Measurements from ENCODE around the gene MIS18BP1.

Gene MIS18BP1

DNA sequence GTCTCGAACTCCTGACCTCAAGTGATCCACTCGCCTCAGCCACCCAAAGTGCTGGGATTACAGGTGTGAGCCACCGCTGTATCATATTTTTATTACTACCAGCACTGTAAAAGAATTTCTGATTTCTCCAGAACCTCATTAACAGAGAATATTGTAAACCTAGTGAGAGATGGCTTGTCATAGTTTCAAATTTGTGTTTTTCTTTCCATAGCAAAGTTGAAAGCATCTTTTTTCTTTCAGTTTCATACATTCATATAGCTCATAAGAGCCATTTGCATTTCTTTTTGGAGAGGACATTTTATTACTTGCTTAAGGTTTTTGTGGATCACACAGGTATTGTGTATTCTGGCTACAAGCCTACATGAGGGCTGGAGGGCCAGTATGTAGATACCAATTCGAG, 58.0 kb downstream of the MIS18BP1 start:
- no peaks in the 10 kb centered on the region for H3K27me3 ChIP-seq (ENCODE audit: control insufficient read depth, insufficient read depth, low read length)
- no peak overlapping the region for H2AFZ ChIP-seq
- no peak overlapping the region for H3K9ac ChIP-seq
- no peaks in the 10 kb centered on the region for H3K9me3 ChIP-seq (ENCODE audit: control insufficient read depth, low read length)
- H3K4me2 ChIP-seq (ENCODE audit: low read length): no peak overlapping the region
- no peaks in the 10 kb centered on the region for H3K79me2 ChIP-seq
- H3K27ac ChIP-seq: no peak overlapping the region
- H3K36me3 ChIP-seq (ENCODE audit: control insufficient read depth, insufficient read depth, low read length): no peaks in the 10 kb centered on the region
- TF ChIP-seq, protein P1, sequence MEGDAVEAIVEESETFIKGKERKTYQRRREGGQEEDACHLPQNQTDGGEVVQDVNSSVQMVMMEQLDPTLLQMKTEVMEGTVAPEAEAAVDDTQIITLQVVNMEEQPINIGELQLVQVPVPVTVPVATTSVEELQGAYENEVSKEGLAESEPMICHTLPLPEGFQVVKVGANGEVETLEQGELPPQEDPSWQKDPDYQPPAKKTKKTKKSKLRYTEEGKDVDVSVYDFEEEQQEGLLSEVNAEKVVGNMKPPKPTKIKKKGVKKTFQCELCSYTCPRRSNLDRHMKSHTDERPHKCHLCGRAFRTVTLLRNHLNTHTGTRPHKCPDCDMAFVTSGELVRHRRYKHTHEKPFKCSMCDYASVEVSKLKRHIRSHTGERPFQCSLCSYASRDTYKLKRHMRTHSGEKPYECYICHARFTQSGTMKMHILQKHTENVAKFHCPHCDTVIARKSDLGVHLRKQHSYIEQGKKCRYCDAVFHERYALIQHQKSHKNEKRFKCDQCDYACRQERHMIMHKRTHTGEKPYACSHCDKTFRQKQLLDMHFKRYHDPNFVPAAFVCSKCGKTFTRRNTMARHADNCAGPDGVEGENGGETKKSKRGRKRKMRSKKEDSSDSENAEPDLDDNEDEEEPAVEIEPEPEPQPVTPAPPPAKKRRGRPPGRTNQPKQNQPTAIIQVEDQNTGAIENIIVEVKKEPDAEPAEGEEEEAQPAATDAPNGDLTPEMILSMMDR (IDR thresholded peaks at IDR 0.05): no peak
- no peak overlapping the region for H3K4me3 ChIP-seq (ENCODE audit: low read depth, low read length)
- no peaks in the 10 kb centered on the region for H3K4me1 ChIP-seq

DNA sequence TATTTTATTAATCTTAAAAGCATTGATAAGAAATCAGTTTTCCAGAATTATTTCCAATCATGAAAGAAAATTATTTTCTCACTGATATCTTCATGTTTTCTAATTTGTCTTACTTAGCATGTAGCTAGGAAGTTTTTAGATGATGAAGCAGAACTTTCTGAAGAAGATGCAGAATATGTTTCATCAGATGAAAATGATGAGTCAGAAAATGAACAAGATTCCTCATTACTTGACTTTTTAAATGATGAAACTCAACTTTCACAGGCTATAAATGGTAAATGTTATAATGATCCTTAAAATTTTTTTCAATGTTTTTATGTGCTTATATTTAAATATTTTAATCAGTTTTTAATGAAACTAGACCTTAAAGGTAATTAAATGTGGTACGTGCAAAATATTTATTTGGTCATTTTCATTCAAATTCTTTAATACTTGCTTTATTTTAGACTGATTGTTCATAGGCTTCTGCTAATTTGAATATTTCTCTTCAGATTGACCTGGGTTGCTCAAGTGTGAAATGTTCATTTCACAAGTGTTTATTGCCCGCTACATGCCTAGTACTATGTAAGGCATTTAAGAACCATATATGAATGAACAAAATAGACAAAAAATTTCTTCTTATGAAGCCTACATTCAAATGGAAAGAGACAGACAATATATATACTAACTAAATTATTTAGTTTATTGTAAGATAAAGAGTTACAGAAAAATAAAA, 67.7 kb downstream of the MIS18BP1 start:
- no peak overlapping the region for H3K4me3 ChIP-seq (ENCODE audit: low read depth, low read length)
- no peaks in the 10 kb centered on the region for H3K27me3 ChIP-seq (ENCODE audit: control insufficient read depth, insufficient read depth, low read length)
- H3K4me1 ChIP-seq: no peaks in the 10 kb centered on the region
- H3K36me3 ChIP-seq (ENCODE audit: control insufficient read depth, insufficient read depth, low read length): no peaks in the 10 kb centered on the region
- H2AFZ ChIP-seq: no peak overlapping the region
- TF ChIP-seq, protein P1 (IDR thresholded peaks at IDR 0.05): no peak
- no peaks in the 10 kb centered on the region for H3K79me2 ChIP-seq
- H3K27ac ChIP-seq: no peak overlapping the region
- H3K9ac ChIP-seq: no peak overlapping the region
- H3K4me2 ChIP-seq (ENCODE audit: low read length): no peak overlapping the region
- no peaks in the 10 kb centered on the region for H3K9me3 ChIP-seq (ENCODE audit: control insufficient read depth, low read length)

DNA sequence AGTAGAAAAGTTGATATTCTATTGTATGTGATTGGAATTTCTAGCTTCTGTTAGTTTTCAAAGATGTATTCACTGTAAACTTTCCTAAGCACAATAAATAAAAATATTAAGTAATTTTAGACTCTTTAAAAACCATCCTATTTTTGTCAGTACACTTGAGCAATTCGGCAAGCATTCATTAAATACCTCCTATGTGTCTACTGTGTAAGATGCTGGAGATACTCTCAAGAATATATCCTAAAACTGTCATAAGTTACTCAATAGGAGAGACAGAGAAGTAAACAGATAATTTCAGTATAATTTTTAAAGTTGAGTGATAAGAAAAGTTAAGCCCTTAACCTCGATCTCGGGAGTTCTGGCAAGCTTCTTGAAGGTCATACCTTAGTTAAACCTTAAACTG, 71.2 kb downstream of the MIS18BP1 start:
- Histone ChIP-seq H3K4me3 (ENCODE audit: low read depth, low read length) (no peak overlapping the region), H3K9me3 (ENCODE audit: control insufficient read depth, low read length) (no peaks in the 10 kb centered on the region), H3K36me3 (ENCODE audit: control insufficient read depth, insufficient read depth, low read length) (no peaks in the 10 kb centered on the region), H3K9ac (no peak overlapping the region), H3K27me3 (ENCODE audit: control insufficient read depth, insufficient read depth, low read length) (no peaks in the 10 kb centered on the region), H3K4me1 (no peaks in the 10 kb centered on the region), H3K27ac (no peak overlapping the region), H2AFZ (no peak overlapping the region), H3K79me2 (no peaks in the 10 kb centered on the region), H3K4me2 (ENCODE audit: low read length) (no peak overlapping the region)
- TF ChIP-seq, protein P1 (IDR thresholded peaks at IDR 0.05): no peak

DNA sequence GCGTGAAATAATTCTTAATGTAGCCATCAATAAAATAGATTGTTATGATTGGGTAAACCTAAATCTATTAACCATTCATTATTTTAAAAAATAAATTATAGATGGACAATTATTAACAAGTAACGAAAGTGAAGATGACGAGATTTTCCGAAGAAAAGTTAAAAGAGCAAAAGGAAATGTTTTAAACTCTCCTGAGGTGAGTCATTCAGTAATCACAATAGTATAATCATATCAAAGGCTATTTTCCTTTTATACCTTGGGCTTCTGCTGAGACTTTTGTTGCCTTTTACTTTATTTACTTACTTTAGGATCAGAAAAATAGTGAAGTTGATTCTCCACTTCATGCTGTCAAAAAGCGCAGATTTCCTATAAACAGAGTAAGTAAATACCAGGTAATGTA, 71.7 kb downstream of the MIS18BP1 start:
- Histone ChIP-seq H3K4me2 (ENCODE audit: low read length) (no peak overlapping the region), H3K4me1 (no peaks in the 10 kb centered on the region), H3K9me3 (ENCODE audit: control insufficient read depth, low read length) (no peaks in the 10 kb centered on the region), H3K27me3 (ENCODE audit: control insufficient read depth, insufficient read depth, low read length) (no peaks in the 10 kb centered on the region), H3K4me3 (ENCODE audit: low read depth, low read length) (no peak overlapping the region), H3K9ac (no peak overlapping the region), H3K79me2 (no peaks in the 10 kb centered on the region), H3K27ac (no peak overlapping the region), H3K36me3 (ENCODE audit: control insufficient read depth, insufficient read depth, low read length) (no peaks in the 10 kb centered on the region), H2AFZ (no peak overlapping the region)
- TF ChIP-seq, protein P1 (IDR thresholded peaks at IDR 0.05): no peak

DNA sequence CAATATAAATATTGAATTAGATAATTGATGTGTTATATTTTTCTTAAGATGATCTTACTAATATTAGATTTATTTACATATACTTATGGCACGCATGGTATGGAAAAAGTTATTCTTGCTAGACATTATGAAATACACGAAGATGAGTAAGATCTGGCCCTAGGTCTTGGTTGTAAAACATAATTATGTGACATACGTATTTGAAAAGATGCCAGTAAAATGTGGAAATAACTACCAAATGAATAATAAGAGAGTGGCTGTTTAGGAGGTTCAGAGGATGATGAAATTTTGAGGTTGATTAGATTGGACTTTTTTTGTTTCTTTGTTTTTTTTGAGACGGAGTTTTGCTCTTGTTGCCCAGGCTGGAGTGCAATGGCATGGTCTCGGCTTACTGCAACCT, 75.9 kb downstream of the MIS18BP1 start:
- Histone ChIP-seq H3K27me3 (ENCODE audit: control insufficient read depth, insufficient read depth, low read length) (no peaks in the 10 kb centered on the region), H3K4me1 (no peaks in the 10 kb centered on the region), H3K4me2 (ENCODE audit: low read length) (no peak overlapping the region), H3K9ac (no peak overlapping the region), H3K9me3 (ENCODE audit: control insufficient read depth, low read length) (no peaks in the 10 kb centered on the region), H3K4me3 (ENCODE audit: low read depth, low read length) (no peak overlapping the region), H3K79me2 (no peaks in the 10 kb centered on the region), H2AFZ (no peak overlapping the region), H3K36me3 (ENCODE audit: control insufficient read depth, insufficient read depth, low read length) (no peaks in the 10 kb centered on the region), H3K27ac (no peak overlapping the region)
- TF ChIP-seq, protein P1 (IDR thresholded peaks at IDR 0.05): no peak

Measured in parathyroid adenoma (tissue), 2 donors.